ENCODE results near the gene GPR180. TPM values are rescaled to one million over a fixed set of nuclear protein-coding genes. Genes with fewer than 3 reads are reported as not detected.

Gene GPR180
- total and polyA plus RNA-seq, 10 of the 15 experiments (the other 5 are each of a cell fraction or from before 2014, with no cell fraction given), result 1.6 to 7.2 (median 5.3) TPM

- TF ChIP-seq SUZ12 (IDR thresholded peaks at IDR 0.05; ENCODE audit: unreplicated experiment), result no peak
- no peak for TF ChIP-seq EED (IDR thresholded peaks at IDR 0.05; ENCODE audit: low read depth)
- no peak for TF ChIP-seq ZNF622 (IDR thresholded peaks at IDR 0.05)
- no peak for TF ChIP-seq HDAC6 (IDR thresholded peaks at IDR 0.05; ENCODE audit: unreplicated experiment)
- TF ChIP-seq MTA2 (IDR thresholded peaks at IDR 0.05; ENCODE audit: low read depth), result no peak
- TF ChIP-seq USF2 (IDR thresholded peaks at IDR 0.05; ENCODE audit: borderline replicate concordance, low read depth, low read length), result no peak
- TF ChIP-seq GABPA (IDR thresholded peaks at IDR 0.05; ENCODE audit: low read depth), result no peak
- no peak for TF ChIP-seq TCF12 (IDR thresholded peaks at IDR 0.05; ENCODE audit: low read depth, low read length)
- TF ChIP-seq CREM (IDR thresholded peaks at IDR 0.05; ENCODE audit: low read depth), result no peak
These were observed 77.2 kb downstream of the GPR180 start (continued) for GRCh38 chr13:94678845-94679244.

DNA sequence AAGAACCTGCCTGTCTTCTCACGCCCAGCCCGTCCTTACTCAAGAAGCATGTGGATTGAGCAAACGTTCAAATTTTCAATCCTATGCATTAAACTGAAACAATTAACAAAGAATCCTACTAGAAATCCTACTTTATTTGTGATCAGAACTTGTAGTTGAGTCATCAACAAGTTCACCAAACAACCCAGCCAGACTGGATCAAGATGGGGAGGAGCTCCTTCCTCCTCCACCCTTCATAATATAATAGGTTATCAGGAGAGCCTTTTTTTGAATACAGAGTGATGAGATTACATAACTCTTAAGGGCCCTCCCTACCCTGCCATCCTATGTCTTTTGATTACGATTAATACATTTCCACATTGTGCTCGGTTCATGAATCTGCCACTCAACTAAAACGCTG is 78.0 kb downstream of the GPR180 start:
- no peaks in the 10 kb centered on the region; a peak in 2 of 4 replicates for H3K27me3 ChIP-seq (replicated peaks in 1 of 2; ENCODE audit: control insufficient read depth in 2 of 2, insufficient read depth in 2 of 2, low read length in 1 of 2)
- no peaks in the 10 kb centered on the region for H3K9me3 ChIP-seq (replicated peaks; ENCODE audit: control insufficient read depth, insufficient read depth, low read length)
- no peak overlapping the region for H3K4me2 ChIP-seq (ENCODE audit: control insufficient read depth, insufficient read depth)
- ChIA-PET POLR2A (no interaction called here), CTCF (interaction anchor here (0.7 to 2.0 kb wide), 4 partner anchors 510 to 799 kb away, joined by 3 to 8 read pairs (median 4); no protein-coding TSS in a partner anchor), SMC1A (ENCODE audit: uncharacterized antibody, unreplicated experiment) (interaction anchor here (1.7 kb wide), 1 partner anchor 724 kb away, joined by 3 read pairs; no protein-coding TSS in a partner anchor), RAD21 (ENCODE audit: unreplicated experiment) (interaction anchor here (2.4 kb wide), 1 partner anchor 724 kb away, joined by 8 read pairs; no protein-coding TSS in a partner anchor)
- H3K4me3 ChIP-seq, result no peak overlapping the region
- no peaks in the 10 kb centered on the region for H3K36me3 ChIP-seq (ENCODE audit: control insufficient read depth in 2 of 2, insufficient read depth in 2 of 2, low read length in 1 of 2)
- intact Hi-C loops (cut with micrococcal nuclease; ENCODE audit: unreplicated experiment) (loop anchor here (10.0 kb wide), 2 partner anchors 275 to 505 kb away; no protein-coding TSS in a partner anchor), in situ Hi-C loops (cut with MboI) (loop anchor here (10.0 kb wide), 2 partner anchors 725 to 795 kb away; no protein-coding TSS in a partner anchor)
- WGBS (ENCODE audit: insufficient coverage, insufficient replicate concordance, low lambda C conversion rate, missing lambda C conversion rate), result 56% methylated on average over 6 of the region's 6 CpGs
- DNase-seq (ENCODE audit: low read depth, low spot score) (no peak), FAIRE-seq (no peak), ATAC-seq (no peak)
- H2AFZ ChIP-seq (ENCODE audit: control insufficient read depth, low read depth, low read length), result no peak overlapping the region
- no peaks in the 10 kb centered on the region for H3K4me1 ChIP-seq (ENCODE audit: control insufficient read depth, insufficient read depth, low read length)
- H3K79me2 ChIP-seq (ENCODE audit: control insufficient read depth, insufficient read depth, low read length), result no peaks in the 10 kb centered on the region
- no peaks in the 10 kb centered on the region for H4K20me1 ChIP-seq (ENCODE audit: control insufficient read depth, insufficient read depth)
- H3K9ac ChIP-seq (ENCODE audit: control insufficient read depth, insufficient read depth, low read length), result no peak overlapping the region
- BruUV-seq (replicated peaks), result no TSS peak
- H3K27ac ChIP-seq (ENCODE audit: control insufficient read depth, insufficient read depth), result no peak overlapping the region
- no peak for TF ChIP-seq NBN (IDR thresholded peaks at IDR 0.05)
- no peak for TF ChIP-seq WRNIP1 (IDR thresholded peaks at IDR 0.05; ENCODE audit: borderline replicate concordance, low read depth, low read length)
- TF ChIP-seq NR2F1 (conservative IDR thresholded peaks at IDR 0.05), result no peak
- TF ChIP-seq, protein P1, sequence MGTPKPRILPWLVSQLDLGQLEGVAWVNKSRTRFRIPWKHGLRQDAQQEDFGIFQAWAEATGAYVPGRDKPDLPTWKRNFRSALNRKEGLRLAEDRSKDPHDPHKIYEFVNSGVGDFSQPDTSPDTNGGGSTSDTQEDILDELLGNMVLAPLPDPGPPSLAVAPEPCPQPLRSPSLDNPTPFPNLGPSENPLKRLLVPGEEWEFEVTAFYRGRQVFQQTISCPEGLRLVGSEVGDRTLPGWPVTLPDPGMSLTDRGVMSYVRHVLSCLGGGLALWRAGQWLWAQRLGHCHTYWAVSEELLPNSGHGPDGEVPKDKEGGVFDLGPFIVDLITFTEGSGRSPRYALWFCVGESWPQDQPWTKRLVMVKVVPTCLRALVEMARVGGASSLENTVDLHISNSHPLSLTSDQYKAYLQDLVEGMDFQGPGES (IDR thresholded peaks at IDR 0.05), result no peak
- no peak for TF ChIP-seq TCF12 (IDR thresholded peaks at IDR 0.05; ENCODE audit: low read depth, low read length)
- no peak for TF ChIP-seq TCF3 (IDR thresholded peaks at IDR 0.05; ENCODE audit: borderline replicate concordance, insufficient read depth, low read depth, low read length)
- TF ChIP-seq E2F4 (IDR thresholded peaks at IDR 0.05; ENCODE audit: low read depth, low read length), result no peak
- no peak for TF ChIP-seq MEF2B (IDR thresholded peaks at IDR 0.05; ENCODE audit: partially characterized antibody, poor library complexity, severe bottlenecking)
- TF ChIP-seq, protein P2, sequence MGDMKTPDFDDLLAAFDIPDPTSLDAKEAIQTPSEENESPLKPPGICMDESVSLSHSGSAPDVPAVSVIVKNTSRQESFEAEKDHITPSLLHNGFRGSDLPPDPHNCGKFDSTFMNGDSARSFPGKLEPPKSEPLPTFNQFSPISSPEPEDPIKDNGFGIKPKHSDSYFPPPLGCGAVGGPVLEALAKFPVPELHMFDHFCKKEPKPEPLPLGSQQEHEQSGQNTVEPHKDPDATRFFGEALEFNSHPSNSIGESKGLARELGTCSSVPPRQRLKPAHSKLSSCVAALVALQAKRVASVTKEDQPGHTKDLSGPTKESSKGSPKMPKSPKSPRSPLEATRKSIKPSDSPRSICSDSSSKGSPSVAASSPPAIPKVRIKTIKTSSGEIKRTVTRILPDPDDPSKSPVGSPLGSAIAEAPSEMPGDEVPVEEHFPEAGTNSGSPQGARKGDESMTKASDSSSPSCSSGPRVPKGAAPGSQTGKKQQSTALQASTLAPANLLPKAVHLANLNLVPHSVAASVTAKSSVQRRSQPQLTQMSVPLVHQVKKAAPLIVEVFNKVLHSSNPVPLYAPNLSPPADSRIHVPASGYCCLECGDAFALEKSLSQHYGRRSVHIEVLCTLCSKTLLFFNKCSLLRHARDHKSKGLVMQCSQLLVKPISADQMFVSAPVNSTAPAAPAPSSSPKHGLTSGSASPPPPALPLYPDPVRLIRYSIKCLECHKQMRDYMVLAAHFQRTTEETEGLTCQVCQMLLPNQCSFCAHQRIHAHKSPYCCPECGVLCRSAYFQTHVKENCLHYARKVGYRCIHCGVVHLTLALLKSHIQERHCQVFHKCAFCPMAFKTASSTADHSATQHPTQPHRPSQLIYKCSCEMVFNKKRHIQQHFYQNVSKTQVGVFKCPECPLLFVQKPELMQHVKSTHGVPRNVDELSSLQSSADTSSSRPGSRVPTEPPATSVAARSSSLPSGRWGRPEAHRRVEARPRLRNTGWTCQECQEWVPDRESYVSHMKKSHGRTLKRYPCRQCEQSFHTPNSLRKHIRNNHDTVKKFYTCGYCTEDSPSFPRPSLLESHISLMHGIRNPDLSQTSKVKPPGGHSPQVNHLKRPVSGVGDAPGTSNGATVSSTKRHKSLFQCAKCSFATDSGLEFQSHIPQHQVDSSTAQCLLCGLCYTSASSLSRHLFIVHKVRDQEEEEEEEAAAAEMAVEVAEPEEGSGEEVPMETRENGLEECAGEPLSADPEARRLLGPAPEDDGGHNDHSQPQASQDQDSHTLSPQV (IDR thresholded peaks at IDR 0.05), result no peak
- TF ChIP-seq ESRRA (IDR thresholded peaks at IDR 0.05; ENCODE audit: low read length), result no peak
